SK-N-MC (cell line): ENCODE results near the gene NIT2.
A peak's percentile ranks its signal among the peaks of the same experiment; 100 is the strongest.

Experiments used
- DNase-seq: peaks from one replicate; pipeline ENCODE4 v3.0.0-alpha.2; 2011; ENCODE audit warnings: low read depth, low spot score
- H3K27ac ChIP-seq: fragments of 200-600 bp; sonication (generic); 2 replicates; pipeline ENCODE4 v1.5.1; 2016; ENCODE audit warnings: mixed run types
- H3K36me3 ChIP-seq: fragments of 200-600 bp; sonication (generic); 2 replicates; pipeline ENCODE4 v1.6.1; 2017; ENCODE audit warnings: antibody characterized with exemption, low read length, mixed read lengths; ENCODE audit not compliant: insufficient read depth
- H3K4me3 ChIP-seq: fragments of 200-600 bp; sonication (generic); 2 replicates; pipeline ENCODE4 v1.5.1; 2016
- H3K9ac ChIP-seq: fragments of 200-600 bp; sonication (generic); 2 replicates; pipeline ENCODE4 v1.8.0; 2017; ENCODE audit warnings: mixed run types, mixed read lengths; ENCODE audit not compliant: insufficient read length
- H3K9me3 ChIP-seq: fragments of 200-600 bp; sonication (generic); 2 replicates; pipeline ENCODE4 v1.6.1; 2017; ENCODE audit warnings: low read depth, mild to moderate bottlenecking, antibody characterized with exemption, low read length, moderate library complexity, mixed read lengths
- EZH2 ChIP-seq: fragments of 200-600 bp; sonication (generic); IDR thresholded peaks from one replicate; pipeline ENCODE4 v1.6.1; 2017; ENCODE audit warnings: antibody characterized with exemption
- FOXP2 ChIP-seq: optimal IDR thresholded peaks from 2 replicates; pipeline ENCODE3; 2011; ENCODE audit warnings: mild to moderate bottlenecking, moderate library complexity; ENCODE audit not compliant: insufficient read depth; ENCODE audit errors: extremely low read length, control extremely low read depth
- POLR2AphosphoS5 ChIP-seq: IDR thresholded peaks from 2 replicates; pipeline ENCODE4 v1.6.1; 2012; ENCODE audit warnings: mild to moderate bottlenecking, low read depth, low read length, borderline replicate concordance

The NIT2 gene, protein sequence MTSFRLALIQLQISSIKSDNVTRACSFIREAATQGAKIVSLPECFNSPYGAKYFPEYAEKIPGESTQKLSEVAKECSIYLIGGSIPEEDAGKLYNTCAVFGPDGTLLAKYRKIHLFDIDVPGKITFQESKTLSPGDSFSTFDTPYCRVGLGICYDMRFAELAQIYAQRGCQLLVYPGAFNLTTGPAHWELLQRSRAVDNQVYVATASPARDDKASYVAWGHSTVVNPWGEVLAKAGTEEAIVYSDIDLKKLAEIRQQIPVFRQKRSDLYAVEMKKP

GRCh38 chr3:100334488-100335351, at the start of gene NIT2:
NIT2 (plus strand) TSS chr3:100334757; CDS start chr3:100334792, 35 bp downstream.
- Histone ChIP-seq H3K4me3 (peak within 1 kb of the TSS; percentile 92), H3K9ac (peak within 1 kb of the TSS; percentile 79), H3K9me3 (no peaks in the 10 kb centered on the region), H3K27ac (no peak within 1 kb of the TSS), H3K36me3 (peaks cover 3% of the 10 kb centered on the region; the same call in 1 of the 2 replicates)
- DNase-seq, result no peak
- TF ChIP-seq POLR2AphosphoS5, result peak; percentile 55
- no peak for TF ChIP-seq FOXP2

- no peaks in the 10 kb centered on the region for H3K9me3 ChIP-seq
- H3K9ac ChIP-seq, result no peak overlapping the region
- TF ChIP-seq EZH2 (no peak), FOXP2 (no peak), POLR2AphosphoS5 (no peak)
- no peak overlapping the region for H3K27ac ChIP-seq
- H3K4me3 ChIP-seq, result no peak overlapping the region
- no peak for DNase-seq
- H3K36me3 ChIP-seq, result peaks cover 23% of the 10 kb centered on the region; the same call in 1 of the 2 replicates
Observed at GRCh38 chr3:100288288-100288894, 46.2 kb upstream of the NIT2 start.

- no peak overlapping the region for H3K4me3 ChIP-seq
- no peak overlapping the region for H3K27ac ChIP-seq
- H3K9me3 ChIP-seq, result no peaks in the 10 kb centered on the region
- H3K9ac ChIP-seq, result no peak overlapping the region
- no peak for DNase-seq
- H3K36me3 ChIP-seq, result peaks cover 19% of the 10 kb centered on the region; the same call in 1 of the 2 replicates
- TF ChIP-seq EZH2 (no peak), FOXP2 (no peak), POLR2AphosphoS5 (no peak)
Observed at GRCh38 chr3:100289339-100289738, 45.2 kb upstream of the NIT2 start.

- Histone ChIP-seq H3K9me3 (no peaks in the 10 kb centered on the region), H3K27ac (no peak overlapping the region), H3K36me3 (peaks cover 24% of the 10 kb centered on the region)
Observed at GRCh38 chr3:100295089-100295488, 39.5 kb upstream of the NIT2 start.

GRCh38 chr3:100297784-100298183, 36.8 kb upstream of the NIT2 start:
- no peak for DNase-seq
- peaks cover 17% of the 10 kb centered on the region for H3K36me3 ChIP-seq
- H3K27ac ChIP-seq, result no peak overlapping the region
- H3K9ac ChIP-seq, result no peak overlapping the region
- no peaks in the 10 kb centered on the region for H3K9me3 ChIP-seq
- TF ChIP-seq POLR2AphosphoS5 (no peak), FOXP2 (no peak), EZH2 (no peak)
- H3K4me3 ChIP-seq, result no peak overlapping the region

More at GRCh38 chr3:100295089-100295488, 39.5 kb upstream of the NIT2 start:
- H3K9ac ChIP-seq, result no peak overlapping the region
- H3K4me3 ChIP-seq, result no peak overlapping the region
- DNase-seq, result no peak
- TF ChIP-seq EZH2 (no peak), POLR2AphosphoS5 (no peak), FOXP2 (no peak)

DNA sequence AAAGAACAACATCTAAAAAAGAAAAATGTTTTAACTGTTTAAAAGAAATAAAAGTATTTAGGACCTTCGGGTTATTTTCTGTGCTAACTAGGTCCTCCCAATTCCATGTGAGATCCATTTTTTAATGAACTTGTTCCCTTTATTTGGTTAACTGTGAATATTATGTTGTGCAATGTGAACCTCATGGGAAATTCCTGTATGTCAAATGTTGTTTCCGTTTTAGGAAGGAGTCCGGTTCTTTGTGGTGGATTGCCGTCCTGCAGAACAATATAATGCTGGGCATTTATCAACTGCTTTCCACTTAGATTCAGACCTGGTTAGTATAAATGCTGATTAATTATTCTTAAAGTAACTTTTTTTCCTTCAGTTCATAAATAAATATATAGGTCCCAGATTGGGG, 35.5 kb upstream of the NIT2 start:
- Histone ChIP-seq H3K36me3 (peaks cover 19% of the 10 kb centered on the region), H3K27ac (no peak overlapping the region), H3K9me3 (no peaks in the 10 kb centered on the region), H3K9ac (no peak overlapping the region), H3K4me3 (no peak overlapping the region)
- TF ChIP-seq POLR2AphosphoS5, result no peak
- no peak for TF ChIP-seq FOXP2
- no peak for TF ChIP-seq EZH2
- DNase-seq, result no peak

DNA sequence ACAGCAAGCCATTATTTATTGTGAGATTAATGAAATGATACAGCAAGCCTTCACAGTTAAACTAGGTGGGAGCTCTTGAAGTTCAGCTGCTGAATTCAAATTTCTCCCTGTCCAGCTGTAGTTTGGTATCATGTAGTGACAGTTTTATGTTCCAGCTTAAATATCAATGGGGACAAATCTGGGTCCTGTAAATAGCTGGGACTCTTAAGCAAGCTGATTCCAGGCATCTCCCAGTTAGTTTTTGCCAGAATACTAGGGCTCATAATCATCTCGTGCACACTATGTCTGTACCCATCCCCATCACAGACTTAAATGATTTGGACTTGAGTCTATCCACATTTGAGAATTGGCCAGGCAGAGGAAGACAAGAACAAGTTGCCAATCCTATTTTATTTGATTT, 27.9 kb upstream of the NIT2 start:
- peaks cover 6% of the 10 kb centered on the region for H3K36me3 ChIP-seq
- H3K9me3 ChIP-seq, result no peaks in the 10 kb centered on the region
- TF ChIP-seq POLR2AphosphoS5 (no peak), EZH2 (no peak)
- no peak overlapping the region for H3K4me3 ChIP-seq
- no peak overlapping the region for H3K27ac ChIP-seq
- no peak overlapping the region for H3K9ac ChIP-seq
- DNase-seq, result no peak

GRCh38 chr3:100310355-100310965, 24.1 kb upstream of the NIT2 start:
- TF ChIP-seq EZH2, result no peak
- Histone ChIP-seq H3K27ac (no peak overlapping the region; the same call in 1 of the 2 replicates), H3K4me3 (no peak overlapping the region), H3K9me3 (no peaks in the 10 kb centered on the region), H3K9ac (no peak overlapping the region), H3K36me3 (peaks cover 3% of the 10 kb centered on the region; the same call in 1 of the 2 replicates)
- no peak for DNase-seq
